T-helper 1 cell treated with Interleukin-12 subunit alpha and Interleukin-12 subunit beta and Interleukin-4 antibody, amounts not matched to agents 30 μg/mL and 1 μg/mL, for 36 hours (primary cell): ENCODE data around the gene CCDC57.
"Not testable (repeated sequence)": the region's sequence is repeated elsewhere in the genome, so short reads cannot be mapped to it uniquely, and the experiment has no call there.

Experiments
- H3K27ac Mint-ChIP-seq: one replicate; pipeline ENCODE4 v1.8.0; 2021; ENCODE audit warnings: mild to moderate bottlenecking, mixed read lengths
- H3K27me3 Mint-ChIP-seq: one replicate; pipeline ENCODE4 v1.8.0; 2021; ENCODE audit warnings: low read depth, mixed read lengths
- H3K36me3 Mint-ChIP-seq: one replicate; pipeline ENCODE4 v1.8.0; 2021; ENCODE audit warnings: low read depth, mixed read lengths
- H3K4me1 Mint-ChIP-seq: one replicate; pipeline ENCODE4 v1.8.0; 2021; ENCODE audit warnings: low read depth, mixed read lengths
- H3K4me3 Mint-ChIP-seq: one replicate; pipeline ENCODE4 v1.8.0; 2021; ENCODE audit warnings: mild to moderate bottlenecking, moderate library complexity, mixed read lengths
- H3K9me3 Mint-ChIP-seq: one replicate; pipeline ENCODE4 v1.8.0; 2021; ENCODE audit warnings: mixed read lengths

The CCDC57 gene

GRCh38 chr17:82212331-82213250, at the start of gene CCDC57:
Gene CCDC57, minus strand, starts transcription at chr17:82212842. Its CDS starts 10,898 bp downstream, at chr17:82201944.
- H3K27me3 Mint-ChIP-seq, result no peaks in the 10 kb centered on the region
- no peaks in the 10 kb centered on the region for H3K9me3 Mint-ChIP-seq
- peak within 1 kb of the TSS; percentile 70 for H3K4me3 Mint-ChIP-seq
- peaks cover 33% of the 10 kb centered on the region for H3K4me1 Mint-ChIP-seq
- H3K36me3 Mint-ChIP-seq, result peaks cover 8% of the 10 kb centered on the region
- peak within 1 kb of the TSS; percentile 87 for H3K27ac Mint-ChIP-seq

- Mint-ChIP-seq H3K27ac (no peak overlapping the region), H3K27me3 (no peaks in the 10 kb centered on the region), H3K4me3 (no peak overlapping the region), H3K4me1 (peaks cover 25% of the 10 kb centered on the region), H3K36me3 (peaks cover 75% of the 10 kb centered on the region), H3K9me3 (no peaks in the 10 kb centered on the region)
These were observed 49.7 kb upstream of the CCDC57 start for GRCh38 chr17:82262344-82262743.

- H3K9me3 Mint-ChIP-seq, H3K27ac Mint-ChIP-seq, H3K27me3 Mint-ChIP-seq, H3K4me3 Mint-ChIP-seq: not testable (repeated sequence)
- H3K4me1 Mint-ChIP-seq, result peaks cover 20% of the 10 kb centered on the region
- peaks cover 80% of the 10 kb centered on the region for H3K36me3 Mint-ChIP-seq
These were observed 47.6 kb upstream of the CCDC57 start for GRCh38 chr17:82259972-82260961.

- Mint-ChIP-seq H3K4me3 (no peak overlapping the region), H3K4me1 (peaks cover 20% of the 10 kb centered on the region), H3K27ac (no peak overlapping the region), H3K36me3 (peaks cover 67% of the 10 kb centered on the region), H3K27me3 (no peaks in the 10 kb centered on the region), H3K9me3 (no peaks in the 10 kb centered on the region)
These were observed 45.9 kb upstream of the CCDC57 start for GRCh38 chr17:82258555-82258954.

GRCh38 chr17:82257473-82257872, 44.8 kb upstream of the CCDC57 start:
- Mint-ChIP-seq H3K4me3 (no peak overlapping the region), H3K36me3 (peaks cover 70% of the 10 kb centered on the region), H3K4me1 (peaks cover 18% of the 10 kb centered on the region), H3K9me3 (no peaks in the 10 kb centered on the region), H3K27ac (peak overlapping the region; percentile 71), H3K27me3 (no peaks in the 10 kb centered on the region)

- H3K4me3 Mint-ChIP-seq, result no peak overlapping the region
- no peaks in the 10 kb centered on the region for H3K27me3 Mint-ChIP-seq
- H3K9me3 Mint-ChIP-seq, result no peaks in the 10 kb centered on the region
- H3K36me3 Mint-ChIP-seq, result peaks cover 68% of the 10 kb centered on the region
- H3K4me1 Mint-ChIP-seq, result peaks cover 19% of the 10 kb centered on the region
- H3K27ac Mint-ChIP-seq, result no peak overlapping the region
These were observed 43.7 kb upstream of the CCDC57 start for GRCh38 chr17:82256242-82256885.

- Mint-ChIP-seq H3K9me3 (no peaks in the 10 kb centered on the region), H3K27me3 (no peaks in the 10 kb centered on the region), H3K4me1 (peaks cover 19% of the 10 kb centered on the region), H3K27ac (no peak overlapping the region), H3K36me3 (peaks cover 64% of the 10 kb centered on the region), H3K4me3 (no peak overlapping the region)
These were observed 42.8 kb upstream of the CCDC57 start for GRCh38 chr17:82255402-82255972.

- Mint-ChIP-seq H3K36me3 (peaks cover 60% of the 10 kb centered on the region), H3K4me1 (peaks cover 17% of the 10 kb centered on the region)
- H3K4me3 Mint-ChIP-seq, H3K27ac Mint-ChIP-seq, H3K27me3 Mint-ChIP-seq, H3K9me3 Mint-ChIP-seq: not testable (repeated sequence)
These were observed 42.1 kb upstream of the CCDC57 start for GRCh38 chr17:82254746-82255145.

- not testable (repeated sequence) for H3K27me3 Mint-ChIP-seq, H3K27ac Mint-ChIP-seq, H3K4me3 Mint-ChIP-seq, H3K9me3 Mint-ChIP-seq
- peaks cover 56% of the 10 kb centered on the region for H3K36me3 Mint-ChIP-seq
- peaks cover 17% of the 10 kb centered on the region for H3K4me1 Mint-ChIP-seq
These were observed 41.5 kb upstream of the CCDC57 start for GRCh38 chr17:82254096-82254495.

GRCh38 chr17:82253179-82253544, 40.5 kb upstream of the CCDC57 start:
- H3K27ac Mint-ChIP-seq, result no peak overlapping the region
- H3K4me3 Mint-ChIP-seq, result no peak overlapping the region
- H3K4me1 Mint-ChIP-seq, result peaks cover 11% of the 10 kb centered on the region
- H3K27me3 Mint-ChIP-seq, result no peaks in the 10 kb centered on the region
- peaks cover 55% of the 10 kb centered on the region for H3K36me3 Mint-ChIP-seq
- H3K9me3 Mint-ChIP-seq, result no peaks in the 10 kb centered on the region

GRCh38 chr17:82252511-82253178, 40.0 kb upstream of the CCDC57 start:
- Mint-ChIP-seq H3K27me3 (no peaks in the 10 kb centered on the region), H3K4me1 (peaks cover 14% of the 10 kb centered on the region), H3K36me3 (peaks cover 58% of the 10 kb centered on the region), H3K9me3 (no peaks in the 10 kb centered on the region), H3K27ac (peak overlapping the region; percentile 36), H3K4me3 (no peak overlapping the region)

GRCh38 chr17:82250868-82251500, 38.3 kb upstream of the CCDC57 start:
- Mint-ChIP-seq H3K9me3 (no peaks in the 10 kb centered on the region), H3K27ac (peak overlapping the region; percentile 45), H3K4me3 (no peak overlapping the region), H3K36me3 (peaks cover 47% of the 10 kb centered on the region), H3K4me1 (peaks cover 10% of the 10 kb centered on the region), H3K27me3 (no peaks in the 10 kb centered on the region)

- no peaks in the 10 kb centered on the region for H3K27me3 Mint-ChIP-seq
- H3K4me3 Mint-ChIP-seq, result no peak overlapping the region
- peaks cover 7% of the 10 kb centered on the region for H3K4me1 Mint-ChIP-seq
- peaks cover 45% of the 10 kb centered on the region for H3K36me3 Mint-ChIP-seq
- H3K27ac Mint-ChIP-seq, result no peak overlapping the region
- H3K9me3 Mint-ChIP-seq, result no peaks in the 10 kb centered on the region
These were observed 37.4 kb upstream of the CCDC57 start for GRCh38 chr17:82249896-82250581.
